Epithelial cell of proximal tubule (primary cell): ENCODE results near the gene BTLA. TPM values are rescaled to one million over a fixed set of nuclear protein-coding genes. Genes with fewer than 3 reads are reported as not detected.
A peak's percentile ranks its signal among the peaks of the same experiment; 100 is the strongest.

Experiments
- DNase-seq: peaks from one replicate; pipeline ENCODE4 v3.0.0-alpha.2; 2011; ENCODE audit warnings: low read depth
- H3K4me3 ChIP-seq: 2 replicates; pipeline ENCODE4 v1.5.1; 2011; ENCODE audit warnings: low read depth, mild to moderate bottlenecking, low read length
- total RNA-seq: library from RNA; depleted of rRNA; stranded (reverse); fragments of >200 nt; gene quantifications from 2 replicates; pipeline ENCODE4 v1.2.3, GENCODE V29; 2015
- TF ChIP-seq, protein P1 (sequence below): conservative IDR thresholded peaks from 2 replicates; pipeline ENCODE4 v1.5.1; 2012; ENCODE audit warnings: low read depth, mild to moderate bottlenecking, low read length

Gene BTLA
- total RNA-seq, 1 donor from 2014 or later = not detected

DNA sequence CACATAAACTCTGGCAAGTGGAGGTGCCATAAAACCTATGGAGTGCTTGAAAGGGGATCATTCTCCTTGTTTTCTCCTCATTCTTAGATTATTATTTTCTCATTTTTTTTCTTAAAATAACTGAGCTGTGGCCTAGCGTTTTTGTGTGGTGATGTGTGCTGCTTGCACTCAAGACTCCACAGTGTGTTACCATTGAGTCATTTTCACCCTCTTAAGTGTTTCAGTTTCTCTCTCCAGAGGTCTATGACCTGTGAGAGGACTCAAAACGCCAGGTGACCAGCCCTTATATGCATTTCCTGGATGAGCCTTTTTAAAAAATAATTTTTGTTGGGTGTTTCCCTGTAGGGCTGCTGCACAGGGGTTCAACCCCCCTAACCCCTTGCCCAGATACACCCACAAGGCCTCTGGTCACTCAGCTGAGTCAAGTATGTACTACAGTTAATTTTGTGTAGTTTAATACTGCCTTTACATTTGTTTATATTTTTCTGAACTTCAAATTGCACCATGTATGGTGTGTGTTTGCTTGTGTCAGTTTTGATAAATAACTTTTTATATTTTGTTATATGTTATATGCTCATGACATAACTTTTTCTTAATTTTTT is 15.4 kb upstream of the BTLA start:
- TF ChIP-seq, protein P1, sequence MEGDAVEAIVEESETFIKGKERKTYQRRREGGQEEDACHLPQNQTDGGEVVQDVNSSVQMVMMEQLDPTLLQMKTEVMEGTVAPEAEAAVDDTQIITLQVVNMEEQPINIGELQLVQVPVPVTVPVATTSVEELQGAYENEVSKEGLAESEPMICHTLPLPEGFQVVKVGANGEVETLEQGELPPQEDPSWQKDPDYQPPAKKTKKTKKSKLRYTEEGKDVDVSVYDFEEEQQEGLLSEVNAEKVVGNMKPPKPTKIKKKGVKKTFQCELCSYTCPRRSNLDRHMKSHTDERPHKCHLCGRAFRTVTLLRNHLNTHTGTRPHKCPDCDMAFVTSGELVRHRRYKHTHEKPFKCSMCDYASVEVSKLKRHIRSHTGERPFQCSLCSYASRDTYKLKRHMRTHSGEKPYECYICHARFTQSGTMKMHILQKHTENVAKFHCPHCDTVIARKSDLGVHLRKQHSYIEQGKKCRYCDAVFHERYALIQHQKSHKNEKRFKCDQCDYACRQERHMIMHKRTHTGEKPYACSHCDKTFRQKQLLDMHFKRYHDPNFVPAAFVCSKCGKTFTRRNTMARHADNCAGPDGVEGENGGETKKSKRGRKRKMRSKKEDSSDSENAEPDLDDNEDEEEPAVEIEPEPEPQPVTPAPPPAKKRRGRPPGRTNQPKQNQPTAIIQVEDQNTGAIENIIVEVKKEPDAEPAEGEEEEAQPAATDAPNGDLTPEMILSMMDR = no peak
- H3K4me3 ChIP-seq = no peak overlapping the region
- peak; percentile 33 for DNase-seq

DNA sequence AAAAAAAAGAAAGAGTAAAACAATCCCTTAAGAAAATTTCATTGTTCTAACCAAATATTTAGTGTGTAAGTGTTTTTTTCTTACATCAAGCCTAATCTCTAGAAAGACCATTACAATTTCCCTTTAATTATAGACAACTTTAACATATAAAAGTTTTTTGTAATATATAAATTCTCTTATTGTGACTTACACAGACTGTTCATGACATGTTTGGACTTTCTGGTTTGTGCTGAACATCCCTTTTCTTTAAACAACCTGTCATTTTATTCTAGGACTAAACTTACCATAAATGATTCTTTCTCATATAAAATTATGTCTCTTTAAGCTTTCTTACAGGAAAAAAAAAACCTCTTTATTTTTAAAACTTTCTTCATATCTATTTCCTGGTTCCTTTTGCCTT is 13.0 kb upstream of the BTLA start:
- TF ChIP-seq, protein P1 = no peak
- DNase-seq = no peak
- no peak overlapping the region for H3K4me3 ChIP-seq

DNA sequence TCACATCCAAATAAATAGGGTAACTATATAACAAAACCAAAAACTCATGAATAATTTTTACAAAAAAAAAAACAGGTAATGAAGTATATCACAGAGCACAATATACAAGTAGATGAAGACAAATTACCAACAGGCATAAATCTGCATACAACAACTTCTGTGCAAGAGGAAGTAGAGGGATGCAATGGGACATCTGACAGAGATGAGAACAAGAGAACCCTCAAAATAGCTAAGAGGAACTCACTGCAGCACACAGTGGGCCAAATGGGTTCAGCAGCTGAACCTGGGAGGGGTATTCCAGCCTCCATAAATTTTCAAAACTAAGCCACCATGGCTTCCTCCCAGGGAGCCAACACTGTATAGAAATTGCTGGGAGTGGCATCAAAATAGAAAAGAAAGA is 9.6 kb upstream of the BTLA start:
- TF ChIP-seq, protein P1 = no peak
- no peak for DNase-seq
- no peak overlapping the region for H3K4me3 ChIP-seq

DNA sequence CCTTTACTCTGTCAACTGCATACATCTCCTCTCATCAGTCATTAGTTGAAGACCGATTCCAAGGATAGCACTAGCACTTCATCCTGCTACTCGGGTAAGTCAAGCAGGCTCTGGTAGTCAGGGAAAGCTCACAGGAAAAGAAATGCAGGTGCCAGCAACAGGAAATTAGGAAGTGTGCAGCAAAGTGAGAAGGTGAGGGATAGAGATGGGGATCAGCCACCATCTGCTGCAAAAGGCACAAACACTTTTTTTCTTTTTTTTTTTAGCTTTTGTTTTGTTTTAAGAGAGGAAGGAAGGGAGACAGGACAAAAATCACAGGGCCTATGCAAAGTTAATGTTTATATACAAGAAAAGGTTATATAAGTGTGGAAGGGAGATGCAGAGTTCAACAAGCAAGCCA is 9.0 kb upstream of the BTLA start:
- TF ChIP-seq, protein P1 = no peak
- no peak overlapping the region for H3K4me3 ChIP-seq
- no peak for DNase-seq

DNA sequence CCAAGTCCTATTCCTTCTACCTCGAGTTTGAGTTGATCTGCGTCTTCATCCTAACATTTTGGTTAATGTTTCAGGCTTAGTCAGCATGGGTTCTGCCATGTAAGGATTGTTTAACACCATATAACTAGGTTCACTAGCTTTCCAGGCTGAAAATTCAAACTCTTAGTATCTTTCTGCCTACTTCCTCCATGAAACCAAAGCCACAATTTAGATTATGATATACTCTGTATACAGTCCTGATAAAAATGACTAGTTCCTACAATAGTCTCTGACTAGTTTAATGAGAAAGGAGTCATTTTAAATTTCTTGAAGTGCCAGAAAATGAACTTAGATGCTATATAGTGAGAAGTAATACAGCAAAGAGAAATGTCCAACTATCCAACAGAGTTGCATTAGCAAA is 6.6 kb upstream of the BTLA start:
- TF ChIP-seq, protein P1 = no peak
- H3K4me3 ChIP-seq = no peak overlapping the region
- DNase-seq = no peak

DNA sequence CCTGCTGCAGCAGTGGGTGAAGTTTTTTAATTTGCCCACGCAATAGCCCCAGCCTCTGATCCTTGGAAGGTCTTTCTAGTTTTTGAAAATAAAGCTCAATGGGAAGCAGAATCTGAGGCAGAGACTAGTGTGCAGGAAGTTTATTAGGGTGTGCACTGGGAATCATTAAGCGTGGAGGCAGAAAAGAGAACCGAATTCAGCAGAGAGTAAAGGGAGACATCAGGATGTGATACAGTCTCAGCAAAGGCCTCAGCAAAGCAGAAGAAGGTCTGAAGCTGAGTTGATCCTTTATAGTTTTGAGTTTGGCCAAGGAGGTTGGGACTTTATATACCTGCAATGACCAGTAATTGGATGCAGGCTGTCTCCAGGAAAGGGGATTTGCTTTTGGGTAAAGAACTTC is 4.9 kb upstream of the BTLA start:
- no peak overlapping the region for H3K4me3 ChIP-seq
- DNase-seq = no peak
- TF ChIP-seq, protein P1 = no peak

DNA sequence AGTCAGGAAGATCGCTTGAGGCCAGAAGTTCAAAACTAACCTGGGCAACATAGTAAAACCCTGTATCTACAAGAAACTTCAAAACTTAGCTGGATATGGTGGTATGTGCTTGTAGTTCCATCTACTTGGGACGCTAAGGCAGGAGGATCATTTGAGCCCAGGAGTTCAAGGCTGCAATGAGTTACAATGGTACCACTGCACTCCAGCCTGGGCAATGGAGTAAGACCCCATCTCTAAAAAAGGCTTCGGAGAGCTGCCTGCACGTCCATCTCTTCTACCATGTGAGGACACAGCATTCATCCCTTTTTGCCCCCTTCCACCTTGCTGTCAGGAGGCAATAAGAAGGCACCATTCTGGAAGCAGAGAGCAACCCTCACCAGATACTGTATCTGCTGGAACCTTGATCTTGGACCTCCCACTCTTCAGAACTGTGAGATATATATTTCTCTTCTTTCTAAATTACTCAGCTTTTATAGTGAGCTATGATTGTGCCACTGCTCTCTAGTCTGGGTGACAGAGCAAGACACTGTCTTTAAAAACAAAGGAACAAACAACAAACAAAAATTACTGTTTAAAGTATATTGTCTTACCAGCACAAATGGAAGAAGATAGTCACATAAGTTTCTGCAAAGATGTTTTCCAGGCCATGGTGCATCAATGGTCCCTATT is 4.2 kb upstream of the BTLA start:
- no peak for DNase-seq
- H3K4me3 ChIP-seq = no peak overlapping the region
- TF ChIP-seq, protein P1 = no peak
